HepG2 (cell line): ENCODE measurements around the gene RIPK3. TPM values are rescaled to one million over a fixed set of nuclear protein-coding genes. Genes with fewer than 3 reads are reported as not detected.

ENCODE experiments used
- HNF4A ChIP-seq: sonication (generic); formaldehyde crosslinking; IDR thresholded peaks from 2 replicates; pipeline ENCODE4 v1.4.0; 2020; ENCODE audit warnings: missing genetic modification reagents
- ISX ChIP-seq: sonication (generic); formaldehyde crosslinking; conservative IDR thresholded peaks from 2 replicates; pipeline ENCODE4 v1.5.0; 2020; ENCODE audit warnings: missing genetic modification reagents
- ZBTB1 ChIP-seq: sonication (generic); formaldehyde crosslinking; IDR thresholded peaks from 2 replicates; pipeline ENCODE4 v1.4.0; 2020; ENCODE audit warnings: missing genetic modification reagents, borderline replicate concordance
- ZFP1 ChIP-seq: IDR thresholded peaks from 2 replicates; pipeline ENCODE4 v1.6.1; 2016
- ZNF335 ChIP-seq: sonication (generic); formaldehyde crosslinking; IDR thresholded peaks from 2 replicates; pipeline ENCODE4 v1.4.0; 2020; ENCODE audit warnings: missing genetic modification reagents
- ZNF367 ChIP-seq: sonication (generic); formaldehyde crosslinking; IDR thresholded peaks from 2 replicates; pipeline ENCODE4 v1.4.0; 2020; ENCODE audit warnings: missing genetic modification reagents, borderline replicate concordance
- ZNF468 ChIP-seq: sonication (generic); formaldehyde crosslinking; IDR thresholded peaks from 2 replicates; pipeline ENCODE4 v1.8.0; 2022; ENCODE audit warnings: mild to moderate bottlenecking, moderate library complexity, missing genetic modification reagents
- ZNF564 ChIP-seq: sonication (generic); formaldehyde crosslinking; IDR thresholded peaks from 2 replicates; pipeline ENCODE4 v1.8.1; 2023; ENCODE audit warnings: mild to moderate bottlenecking, missing genetic modification reagents
- ZNF737 ChIP-seq: sonication (generic); formaldehyde crosslinking; IDR thresholded peaks from 2 replicates; pipeline ENCODE4 v1.5.0; 2020; ENCODE audit warnings: missing genetic modification reagents, mild to moderate bottlenecking, borderline replicate concordance
- ZNF747 ChIP-seq: sonication (generic); formaldehyde crosslinking; IDR thresholded peaks from 2 replicates; pipeline ENCODE4 v1.8.1; 2023; ENCODE audit warnings: missing genetic modification reagents, mild to moderate bottlenecking, borderline replicate concordance
- polyA plus RNA-seq, 8 experiments: library from polyadenylated mRNA; depleted of rRNA in 3 of 8; stranded (reverse) in 7 of 8; unstranded in 1 of 8; fragments of >200 nt; fragmentation: Illumina TruSeq in 4 of 8; extraction: Trizol in 4 of 8; gene quantifications; 2 replicates each; pipeline versions ENCODE4 v1.2.1 to v1.2.3, GENCODE V29; 2011 to 2016; ENCODE audit warnings: low read depth in 4 of 8, missing spikeins in 1 of 8, mixed read lengths in 1 of 8; ENCODE audit not compliant: insufficient read depth in 1 of 8
- total RNA-seq, 5 experiments: library from RNA; depleted of rRNA; stranded (reverse); fragments of >200 nt; fragmentation: Illumina TruSeq; extraction: Trizol; gene quantifications; 2 replicates each; pipeline ENCODE4 v1.2.3, GENCODE V29; 2016; ENCODE audit warnings: low read depth in 1 of 5
- TF ChIP-seq, protein P1 (sequence below): sonication (generic); formaldehyde crosslinking; IDR thresholded peaks from 2 replicates; pipeline ENCODE4 v1.4.0; 2020; ENCODE audit warnings: mild to moderate bottlenecking, missing genetic modification reagents, borderline replicate concordance
- TF ChIP-seq, protein P2 (sequence below): fragments of 450-650 bp; IDR thresholded peaks from 2 replicates; pipeline ENCODE4 v1.6.1; 2016
- TF ChIP-seq, protein P3 (sequence below): sonication (generic); formaldehyde crosslinking; IDR thresholded peaks from 2 replicates; pipeline ENCODE4 v1.4.0; 2020; ENCODE audit warnings: missing genetic modification reagents, borderline replicate concordance
- TF ChIP-seq, protein P4 (sequence below): sonication (generic); formaldehyde crosslinking; IDR thresholded peaks from 2 replicates; pipeline ENCODE4 v1.5.1; 2020; ENCODE audit warnings: mild to moderate bottlenecking, missing genetic modification reagents, moderate library complexity

The RIPK3 gene
- total and polyA plus RNA-seq, 2 of the 13 experiments (the other 11 are each of a cell fraction or from before 2014, with no cell fraction given), result not detected

DNA sequence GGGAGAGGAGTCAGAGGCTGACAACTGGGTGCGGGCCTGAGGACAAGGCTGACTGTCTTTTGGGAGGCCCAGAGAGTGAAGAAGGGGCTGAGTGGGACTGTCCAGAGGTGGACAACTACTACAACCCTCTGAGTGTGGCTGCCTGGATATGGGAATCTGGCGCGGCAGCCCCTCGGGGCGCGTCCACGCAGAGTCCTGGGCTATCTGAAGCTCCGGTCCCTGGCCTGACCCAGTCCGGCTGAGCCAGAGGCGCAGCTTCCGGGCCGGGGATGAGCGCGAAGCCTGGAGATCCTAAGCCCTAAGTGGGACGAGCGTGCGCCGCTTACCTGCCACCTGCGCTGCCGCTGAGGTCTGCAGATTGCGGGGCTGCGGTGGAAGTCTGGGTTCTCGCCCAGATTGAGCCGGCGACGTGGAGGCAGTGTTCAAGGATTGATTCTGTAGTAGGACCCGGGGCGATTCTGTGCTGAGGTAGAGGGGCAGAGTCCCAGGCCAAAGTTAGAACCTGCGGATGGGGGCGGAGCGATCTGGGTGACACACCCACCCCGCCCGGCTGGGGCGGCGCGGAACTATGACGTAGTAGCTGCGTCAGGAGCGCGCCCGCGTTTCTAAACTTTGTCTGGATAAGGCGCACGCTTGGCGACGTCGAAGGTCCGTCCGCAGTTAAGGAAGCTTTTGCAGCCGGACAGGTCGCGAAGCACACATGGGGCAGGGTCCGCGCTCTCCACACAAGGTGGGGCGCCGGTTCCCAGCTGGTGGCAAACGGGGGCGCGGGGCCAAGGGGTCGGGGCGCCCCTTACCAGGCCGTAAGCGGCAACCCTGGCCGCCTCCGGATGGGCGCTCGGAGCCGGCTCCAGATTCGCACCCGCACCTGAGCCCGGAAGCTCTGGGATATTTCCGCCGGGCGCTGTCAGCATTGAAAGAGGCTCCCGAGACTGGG is 40.3 kb downstream of the RIPK3 start, which contains the start of the genes DHRS1 and NOP9 (continued):
- TF ChIP-seq ZNF468 (0 out of 2 replicates have a peak, but pooled peaks have one; percentile 83), ZNF747 (CRISPR knock-in tag) (peak; percentile 99), ZFP1 (CRISPR knock-in tag) (peak; percentile 92), ZNF367 (CRISPR knock-in tag) (peak; percentile 4; the same call in 1 of the 2 replicates), HNF4A (CRISPR knock-in tag) (peak; percentile 83), ZNF564 (CRISPR knock-in tag) (no peak), ZNF335 (CRISPR knock-in tag) (peak; percentile 93), ZBTB1 (CRISPR knock-in tag) (no peak; the same call in 1 of the 2 replicates), ZNF737 (CRISPR knock-in tag) (no peak), ISX (CRISPR knock-in tag) (peak; percentile 74)
- TF ChIP-seq, protein P1, sequence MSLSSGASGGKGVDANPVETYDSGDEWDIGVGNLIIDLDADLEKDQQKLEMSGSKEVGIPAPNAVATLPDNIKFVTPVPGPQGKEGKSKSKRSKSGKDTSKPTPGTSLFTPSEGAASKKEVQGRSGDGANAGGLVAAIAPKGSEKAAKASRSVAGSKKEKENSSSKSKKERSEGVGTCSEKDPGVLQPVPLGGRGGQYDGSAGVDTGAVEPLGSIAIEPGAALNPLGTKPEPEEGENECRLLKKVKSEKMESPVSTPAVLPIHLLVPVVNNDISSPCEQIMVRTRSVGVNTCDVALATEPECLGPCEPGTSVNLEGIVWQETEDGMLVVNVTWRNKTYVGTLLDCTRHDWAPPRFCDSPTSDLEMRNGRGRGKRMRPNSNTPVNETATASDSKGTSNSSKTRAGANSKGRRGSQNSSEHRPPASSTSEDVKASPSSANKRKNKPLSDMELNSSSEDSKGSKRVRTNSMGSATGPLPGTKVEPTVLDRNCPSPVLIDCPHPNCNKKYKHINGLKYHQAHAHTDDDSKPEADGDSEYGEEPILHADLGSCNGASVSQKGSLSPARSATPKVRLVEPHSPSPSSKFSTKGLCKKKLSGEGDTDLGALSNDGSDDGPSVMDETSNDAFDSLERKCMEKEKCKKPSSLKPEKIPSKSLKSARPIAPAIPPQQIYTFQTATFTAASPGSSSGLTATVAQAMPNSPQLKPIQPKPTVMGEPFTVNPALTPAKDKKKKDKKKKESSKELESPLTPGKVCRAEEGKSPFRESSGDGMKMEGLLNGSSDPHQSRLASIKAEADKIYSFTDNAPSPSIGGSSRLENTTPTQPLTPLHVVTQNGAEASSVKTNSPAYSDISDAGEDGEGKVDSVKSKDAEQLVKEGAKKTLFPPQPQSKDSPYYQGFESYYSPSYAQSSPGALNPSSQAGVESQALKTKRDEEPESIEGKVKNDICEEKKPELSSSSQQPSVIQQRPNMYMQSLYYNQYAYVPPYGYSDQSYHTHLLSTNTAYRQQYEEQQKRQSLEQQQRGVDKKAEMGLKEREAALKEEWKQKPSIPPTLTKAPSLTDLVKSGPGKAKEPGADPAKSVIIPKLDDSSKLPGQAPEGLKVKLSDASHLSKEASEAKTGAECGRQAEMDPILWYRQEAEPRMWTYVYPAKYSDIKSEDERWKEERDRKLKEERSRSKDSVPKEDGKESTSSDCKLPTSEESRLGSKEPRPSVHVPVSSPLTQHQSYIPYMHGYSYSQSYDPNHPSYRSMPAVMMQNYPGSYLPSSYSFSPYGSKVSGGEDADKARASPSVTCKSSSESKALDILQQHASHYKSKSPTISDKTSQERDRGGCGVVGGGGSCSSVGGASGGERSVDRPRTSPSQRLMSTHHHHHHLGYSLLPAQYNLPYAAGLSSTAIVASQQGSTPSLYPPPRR (CRISPR knock-in tag), result peak; percentile 79; the same call in 1 of the 2 replicates
- TF ChIP-seq, protein P2, sequence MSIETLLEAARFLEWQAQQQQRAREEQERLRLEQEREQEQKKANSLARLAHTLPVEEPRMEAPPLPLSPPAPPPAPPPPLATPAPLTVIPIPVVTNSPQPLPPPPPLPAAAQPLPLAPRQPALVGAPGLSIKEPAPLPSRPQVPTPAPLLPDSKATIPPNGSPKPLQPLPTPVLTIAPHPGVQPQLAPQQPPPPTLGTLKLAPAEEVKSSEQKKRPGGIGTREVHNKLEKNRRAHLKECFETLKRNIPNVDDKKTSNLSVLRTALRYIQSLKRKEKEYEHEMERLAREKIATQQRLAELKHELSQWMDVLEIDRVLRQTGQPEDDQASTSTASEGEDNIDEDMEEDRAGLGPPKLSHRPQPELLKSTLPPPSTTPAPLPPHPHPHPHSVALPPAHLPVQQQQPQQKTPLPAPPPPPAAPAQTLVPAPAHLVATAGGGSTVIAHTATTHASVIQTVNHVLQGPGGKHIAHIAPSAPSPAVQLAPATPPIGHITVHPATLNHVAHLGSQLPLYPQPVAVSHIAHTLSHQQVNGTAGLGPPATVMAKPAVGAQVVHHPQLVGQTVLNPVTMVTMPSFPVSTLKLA, result peak; percentile 86
- TF ChIP-seq, protein P3, sequence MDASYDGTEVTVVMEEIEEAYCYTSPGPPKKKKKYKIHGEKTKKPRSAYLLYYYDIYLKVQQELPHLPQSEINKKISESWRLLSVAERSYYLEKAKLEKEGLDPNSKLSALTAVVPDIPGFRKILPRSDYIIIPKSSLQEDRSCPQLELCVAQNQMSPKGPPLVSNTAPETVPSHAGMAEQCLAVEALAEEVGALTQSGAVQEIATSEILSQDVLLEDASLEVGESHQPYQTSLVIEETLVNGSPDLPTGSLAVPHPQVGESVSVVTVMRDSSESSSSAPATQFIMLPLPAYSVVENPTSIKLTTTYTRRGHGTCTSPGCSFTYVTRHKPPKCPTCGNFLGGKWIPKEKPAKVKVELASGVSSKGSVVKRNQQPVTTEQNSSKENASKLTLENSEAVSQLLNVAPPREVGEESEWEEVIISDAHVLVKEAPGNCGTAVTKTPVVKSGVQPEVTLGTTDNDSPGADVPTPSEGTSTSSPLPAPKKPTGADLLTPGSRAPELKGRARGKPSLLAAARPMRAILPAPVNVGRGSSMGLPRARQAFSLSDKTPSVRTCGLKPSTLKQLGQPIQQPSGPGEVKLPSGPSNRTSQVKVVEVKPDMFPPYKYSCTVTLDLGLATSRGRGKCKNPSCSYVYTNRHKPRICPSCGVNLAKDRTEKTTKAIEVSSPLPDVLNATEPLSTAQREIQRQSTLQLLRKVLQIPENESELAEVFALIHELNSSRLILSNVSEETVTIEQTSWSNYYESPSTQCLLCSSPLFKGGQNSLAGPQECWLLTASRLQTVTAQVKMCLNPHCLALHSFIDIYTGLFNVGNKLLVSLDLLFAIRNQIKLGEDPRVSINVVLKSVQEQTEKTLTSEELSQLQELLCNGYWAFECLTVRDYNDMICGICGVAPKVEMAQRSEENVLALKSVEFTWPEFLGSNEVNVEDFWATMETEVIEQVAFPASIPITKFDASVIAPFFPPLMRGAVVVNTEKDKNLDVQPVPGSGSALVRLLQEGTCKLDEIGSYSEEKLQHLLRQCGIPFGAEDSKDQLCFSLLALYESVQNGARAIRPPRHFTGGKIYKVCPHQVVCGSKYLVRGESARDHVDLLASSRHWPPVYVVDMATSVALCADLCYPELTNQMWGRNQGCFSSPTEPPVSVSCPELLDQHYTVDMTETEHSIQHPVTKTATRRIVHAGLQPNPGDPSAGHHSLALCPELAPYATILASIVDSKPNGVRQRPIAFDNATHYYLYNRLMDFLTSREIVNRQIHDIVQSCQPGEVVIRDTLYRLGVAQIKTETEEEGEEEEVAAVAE (CRISPR knock-in tag), result peak; percentile 82; the same call in 1 of the 2 replicates
- TF ChIP-seq, protein P4, sequence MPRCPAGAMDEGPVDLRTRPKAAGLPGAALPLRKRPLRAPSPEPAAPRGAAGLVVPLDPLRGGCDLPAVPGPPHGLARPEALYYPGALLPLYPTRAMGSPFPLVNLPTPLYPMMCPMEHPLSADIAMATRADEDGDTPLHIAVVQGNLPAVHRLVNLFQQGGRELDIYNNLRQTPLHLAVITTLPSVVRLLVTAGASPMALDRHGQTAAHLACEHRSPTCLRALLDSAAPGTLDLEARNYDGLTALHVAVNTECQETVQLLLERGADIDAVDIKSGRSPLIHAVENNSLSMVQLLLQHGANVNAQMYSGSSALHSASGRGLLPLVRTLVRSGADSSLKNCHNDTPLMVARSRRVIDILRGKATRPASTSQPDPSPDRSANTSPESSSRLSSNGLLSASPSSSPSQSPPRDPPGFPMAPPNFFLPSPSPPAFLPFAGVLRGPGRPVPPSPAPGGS (CRISPR knock-in tag), result peak; percentile 99
